ENCODE data around the gene LPCAT1. TPM values are rescaled to one million over a fixed set of nuclear protein-coding genes. Genes with fewer than 3 reads are reported as not detected.
A peak's percentile ranks its signal among the peaks of the same experiment; 100 is the strongest.

Gene LPCAT1
- total and polyA plus RNA-seq, 2 of the 13 experiments (the other 11 are each of a cell fraction or from before 2014, with no cell fraction given), result 29.8 to 90.6 TPM

DNA sequence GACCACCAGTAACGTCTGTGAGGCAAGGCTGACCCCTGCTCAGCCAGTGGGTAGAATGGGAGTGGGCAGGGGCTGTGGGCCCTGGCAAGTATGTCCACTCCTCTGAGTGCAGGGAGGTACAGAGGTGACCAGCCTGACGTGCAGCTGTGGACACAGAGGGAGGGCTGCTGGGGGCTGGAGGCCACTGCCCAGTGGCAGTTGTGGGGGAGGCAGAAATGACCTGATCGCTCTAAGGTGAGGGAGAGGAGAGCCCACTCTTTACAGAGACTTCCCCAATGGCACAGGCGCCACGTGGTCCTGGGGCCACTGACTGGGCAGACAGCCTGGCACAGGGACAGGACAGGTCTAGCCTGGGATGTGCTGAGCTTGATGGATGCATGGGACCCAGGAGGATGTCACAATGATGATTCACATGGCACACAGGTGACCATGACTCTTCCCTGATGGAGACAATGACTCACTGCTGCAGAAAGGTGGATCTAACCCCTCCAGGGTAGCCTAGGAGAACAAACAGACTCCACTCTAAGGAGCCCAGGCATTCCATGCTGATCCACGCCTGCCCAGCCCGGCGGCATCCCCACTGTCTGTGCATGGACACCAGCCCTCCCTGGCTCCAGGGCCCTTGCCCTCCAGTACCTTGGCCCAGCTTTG is 7.7 kb downstream of the LPCAT1 start (continued):
- TF ChIP-seq ZNF501 (CRISPR knock-in tag; IDR thresholded peaks at IDR 0.05) (peak; percentile 37; the same call in 1 of the 2 replicates), ZNF768 (CRISPR knock-in tag; IDR thresholded peaks at IDR 0.05) (no peak), MXI1 (IDR thresholded peaks at IDR 0.05; ENCODE audit: borderline replicate concordance, low read depth, low read length) (peak; percentile 34; the same call in 1 of the 3 replicates), LCORL (IDR thresholded peaks at IDR 0.05) (no peak), LCORL (CRISPR knock-in tag; IDR thresholded peaks at IDR 0.05) (no peak), ZBTB20 (CRISPR knock-in tag; IDR thresholded peaks at IDR 0.05; ENCODE audit: borderline replicate concordance, low read depth) (no peak), GFI1 (CRISPR knock-in tag; IDR thresholded peaks at IDR 0.05; ENCODE audit: borderline replicate concordance) (no peak), TGIF2 (CRISPR knock-in tag; IDR thresholded peaks at IDR 0.05) (no peak), ZNF510 (CRISPR knock-in tag; IDR thresholded peaks at IDR 0.05; ENCODE audit: low read depth) (no peak), NFATC3 (CRISPR knock-in tag; IDR thresholded peaks at IDR 0.05) (no peak), ZNF713 (CRISPR knock-in tag; IDR thresholded peaks at IDR 0.05) (no peak)
- TF ChIP-seq, protein P1, sequence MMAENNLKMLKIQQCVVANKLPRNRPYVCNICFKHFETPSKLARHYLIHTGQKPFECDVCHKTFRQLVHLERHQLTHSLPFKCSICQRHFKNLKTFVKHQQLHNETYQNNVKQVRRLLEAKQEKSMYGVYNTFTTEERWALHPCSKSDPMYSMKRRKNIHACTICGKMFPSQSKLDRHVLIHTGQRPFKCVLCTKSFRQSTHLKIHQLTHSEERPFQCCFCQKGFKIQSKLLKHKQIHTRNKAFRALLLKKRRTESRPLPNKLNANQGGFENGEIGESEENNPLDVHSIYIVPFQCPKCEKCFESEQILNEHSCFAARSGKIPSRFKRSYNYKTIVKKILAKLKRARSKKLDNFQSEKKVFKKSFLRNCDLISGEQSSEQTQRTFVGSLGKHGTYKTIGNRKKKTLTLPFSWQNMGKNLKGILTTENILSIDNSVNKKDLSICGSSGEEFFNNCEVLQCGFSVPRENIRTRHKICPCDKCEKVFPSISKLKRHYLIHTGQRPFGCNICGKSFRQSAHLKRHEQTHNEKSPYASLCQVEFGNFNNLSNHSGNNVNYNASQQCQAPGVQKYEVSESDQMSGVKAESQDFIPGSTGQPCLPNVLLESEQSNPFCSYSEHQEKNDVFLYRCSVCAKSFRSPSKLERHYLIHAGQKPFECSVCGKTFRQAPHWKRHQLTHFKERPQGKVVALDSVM (CRISPR knock-in tag; IDR thresholded peaks at IDR 0.05), result no peak
- TF ChIP-seq, protein P2, sequence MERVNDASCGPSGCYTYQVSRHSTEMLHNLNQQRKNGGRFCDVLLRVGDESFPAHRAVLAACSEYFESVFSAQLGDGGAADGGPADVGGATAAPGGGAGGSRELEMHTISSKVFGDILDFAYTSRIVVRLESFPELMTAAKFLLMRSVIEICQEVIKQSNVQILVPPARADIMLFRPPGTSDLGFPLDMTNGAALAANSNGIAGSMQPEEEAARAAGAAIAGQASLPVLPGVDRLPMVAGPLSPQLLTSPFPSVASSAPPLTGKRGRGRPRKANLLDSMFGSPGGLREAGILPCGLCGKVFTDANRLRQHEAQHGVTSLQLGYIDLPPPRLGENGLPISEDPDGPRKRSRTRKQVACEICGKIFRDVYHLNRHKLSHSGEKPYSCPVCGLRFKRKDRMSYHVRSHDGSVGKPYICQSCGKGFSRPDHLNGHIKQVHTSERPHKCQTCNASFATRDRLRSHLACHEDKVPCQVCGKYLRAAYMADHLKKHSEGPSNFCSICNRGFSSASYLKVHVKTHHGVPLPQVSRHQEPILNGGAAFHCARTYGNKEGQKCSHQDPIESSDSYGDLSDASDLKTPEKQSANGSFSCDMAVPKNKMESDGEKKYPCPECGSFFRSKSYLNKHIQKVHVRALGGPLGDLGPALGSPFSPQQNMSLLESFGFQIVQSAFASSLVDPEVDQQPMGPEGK (CRISPR knock-in tag; IDR thresholded peaks at IDR 0.05), result no peak
- TF ChIP-seq, protein P3, sequence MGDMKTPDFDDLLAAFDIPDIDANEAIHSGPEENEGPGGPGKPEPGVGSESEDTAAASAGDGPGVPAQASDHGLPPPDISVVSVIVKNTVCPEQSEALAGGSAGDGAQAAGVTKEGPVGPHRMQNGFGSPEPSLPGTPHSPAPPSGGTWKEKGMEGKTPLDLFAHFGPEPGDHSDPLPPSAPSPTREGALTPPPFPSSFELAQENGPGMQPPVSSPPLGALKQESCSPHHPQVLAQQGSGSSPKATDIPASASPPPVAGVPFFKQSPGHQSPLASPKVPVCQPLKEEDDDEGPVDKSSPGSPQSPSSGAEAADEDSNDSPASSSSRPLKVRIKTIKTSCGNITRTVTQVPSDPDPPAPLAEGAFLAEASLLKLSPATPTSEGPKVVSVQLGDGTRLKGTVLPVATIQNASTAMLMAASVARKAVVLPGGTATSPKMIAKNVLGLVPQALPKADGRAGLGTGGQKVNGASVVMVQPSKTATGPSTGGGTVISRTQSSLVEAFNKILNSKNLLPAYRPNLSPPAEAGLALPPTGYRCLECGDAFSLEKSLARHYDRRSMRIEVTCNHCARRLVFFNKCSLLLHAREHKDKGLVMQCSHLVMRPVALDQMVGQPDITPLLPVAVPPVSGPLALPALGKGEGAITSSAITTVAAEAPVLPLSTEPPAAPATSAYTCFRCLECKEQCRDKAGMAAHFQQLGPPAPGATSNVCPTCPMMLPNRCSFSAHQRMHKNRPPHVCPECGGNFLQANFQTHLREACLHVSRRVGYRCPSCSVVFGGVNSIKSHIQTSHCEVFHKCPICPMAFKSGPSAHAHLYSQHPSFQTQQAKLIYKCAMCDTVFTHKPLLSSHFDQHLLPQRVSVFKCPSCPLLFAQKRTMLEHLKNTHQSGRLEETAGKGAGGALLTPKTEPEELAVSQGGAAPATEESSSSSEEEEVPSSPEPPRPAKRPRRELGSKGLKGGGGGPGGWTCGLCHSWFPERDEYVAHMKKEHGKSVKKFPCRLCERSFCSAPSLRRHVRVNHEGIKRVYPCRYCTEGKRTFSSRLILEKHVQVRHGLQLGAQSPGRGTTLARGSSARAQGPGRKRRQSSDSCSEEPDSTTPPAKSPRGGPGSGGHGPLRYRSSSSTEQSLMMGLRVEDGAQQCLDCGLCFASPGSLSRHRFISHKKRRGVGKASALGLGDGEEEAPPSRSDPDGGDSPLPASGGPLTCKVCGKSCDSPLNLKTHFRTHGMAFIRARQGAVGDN (CRISPR knock-in tag; IDR thresholded peaks at IDR 0.05), result peak; percentile 41
- TF ChIP-seq, protein P4, sequence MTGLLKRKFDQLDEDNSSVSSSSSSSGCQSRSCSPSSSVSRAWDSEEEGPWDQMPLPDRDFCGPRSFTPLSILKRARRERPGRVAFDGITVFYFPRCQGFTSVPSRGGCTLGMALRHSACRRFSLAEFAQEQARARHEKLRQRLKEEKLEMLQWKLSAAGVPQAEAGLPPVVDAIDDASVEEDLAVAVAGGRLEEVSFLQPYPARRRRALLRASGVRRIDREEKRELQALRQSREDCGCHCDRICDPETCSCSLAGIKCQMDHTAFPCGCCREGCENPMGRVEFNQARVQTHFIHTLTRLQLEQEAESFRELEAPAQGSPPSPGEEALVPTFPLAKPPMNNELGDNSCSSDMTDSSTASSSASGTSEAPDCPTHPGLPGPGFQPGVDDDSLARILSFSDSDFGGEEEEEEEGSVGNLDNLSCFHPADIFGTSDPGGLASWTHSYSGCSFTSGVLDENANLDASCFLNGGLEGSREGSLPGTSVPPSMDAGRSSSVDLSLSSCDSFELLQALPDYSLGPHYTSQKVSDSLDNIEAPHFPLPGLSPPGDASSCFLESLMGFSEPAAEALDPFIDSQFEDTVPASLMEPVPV (CRISPR knock-in tag; IDR thresholded peaks at IDR 0.05), result no peak
- TF ChIP-seq, protein P5, sequence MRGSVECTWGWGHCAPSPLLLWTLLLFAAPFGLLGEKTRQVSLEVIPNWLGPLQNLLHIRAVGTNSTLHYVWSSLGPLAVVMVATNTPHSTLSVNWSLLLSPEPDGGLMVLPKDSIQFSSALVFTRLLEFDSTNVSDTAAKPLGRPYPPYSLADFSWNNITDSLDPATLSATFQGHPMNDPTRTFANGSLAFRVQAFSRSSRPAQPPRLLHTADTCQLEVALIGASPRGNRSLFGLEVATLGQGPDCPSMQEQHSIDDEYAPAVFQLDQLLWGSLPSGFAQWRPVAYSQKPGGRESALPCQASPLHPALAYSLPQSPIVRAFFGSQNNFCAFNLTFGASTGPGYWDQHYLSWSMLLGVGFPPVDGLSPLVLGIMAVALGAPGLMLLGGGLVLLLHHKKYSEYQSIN (CRISPR knock-in tag; IDR thresholded peaks at IDR 0.05; ENCODE audit: borderline replicate concordance), result no peak
- TF ChIP-seq, protein P6, sequence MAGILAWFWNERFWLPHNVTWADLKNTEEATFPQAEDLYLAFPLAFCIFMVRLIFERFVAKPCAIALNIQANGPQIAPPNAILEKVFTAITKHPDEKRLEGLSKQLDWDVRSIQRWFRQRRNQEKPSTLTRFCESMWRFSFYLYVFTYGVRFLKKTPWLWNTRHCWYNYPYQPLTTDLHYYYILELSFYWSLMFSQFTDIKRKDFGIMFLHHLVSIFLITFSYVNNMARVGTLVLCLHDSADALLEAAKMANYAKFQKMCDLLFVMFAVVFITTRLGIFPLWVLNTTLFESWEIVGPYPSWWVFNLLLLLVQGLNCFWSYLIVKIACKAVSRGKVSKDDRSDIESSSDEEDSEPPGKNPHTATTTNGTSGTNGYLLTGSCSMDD (CRISPR knock-in tag; IDR thresholded peaks at IDR 0.05), result no peak

Measured in HepG2 (cell line).